GM19455 (cell line): Measurements from ENCODE around the gene IPO13.

Experiments
- ATAC-seq: cut with Tn5 transposase; IDR thresholded peaks from one replicate; pipeline ENCODE4 v1.9.1; 2021; ENCODE audit not compliant: unreplicated experiment

IPO13 gene

DNA sequence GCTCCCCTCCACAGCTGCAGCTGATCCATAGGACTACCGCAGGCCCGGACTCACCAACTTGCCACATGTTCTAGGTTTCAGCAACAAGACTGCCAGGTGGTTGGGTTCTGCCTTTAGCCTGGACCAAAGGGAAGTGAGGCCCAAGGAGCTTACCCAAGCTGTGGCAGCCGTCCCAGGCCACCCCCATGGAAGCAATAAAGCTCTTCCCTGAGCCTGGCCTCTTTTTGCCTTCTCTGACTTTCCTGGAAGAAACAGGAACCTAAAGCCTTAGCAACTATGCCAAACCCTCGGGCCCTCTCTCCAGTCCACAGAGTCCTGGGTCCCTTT lies 15.8 kb upstream of the IPO13 start:
- no peak for ATAC-seq

DNA sequence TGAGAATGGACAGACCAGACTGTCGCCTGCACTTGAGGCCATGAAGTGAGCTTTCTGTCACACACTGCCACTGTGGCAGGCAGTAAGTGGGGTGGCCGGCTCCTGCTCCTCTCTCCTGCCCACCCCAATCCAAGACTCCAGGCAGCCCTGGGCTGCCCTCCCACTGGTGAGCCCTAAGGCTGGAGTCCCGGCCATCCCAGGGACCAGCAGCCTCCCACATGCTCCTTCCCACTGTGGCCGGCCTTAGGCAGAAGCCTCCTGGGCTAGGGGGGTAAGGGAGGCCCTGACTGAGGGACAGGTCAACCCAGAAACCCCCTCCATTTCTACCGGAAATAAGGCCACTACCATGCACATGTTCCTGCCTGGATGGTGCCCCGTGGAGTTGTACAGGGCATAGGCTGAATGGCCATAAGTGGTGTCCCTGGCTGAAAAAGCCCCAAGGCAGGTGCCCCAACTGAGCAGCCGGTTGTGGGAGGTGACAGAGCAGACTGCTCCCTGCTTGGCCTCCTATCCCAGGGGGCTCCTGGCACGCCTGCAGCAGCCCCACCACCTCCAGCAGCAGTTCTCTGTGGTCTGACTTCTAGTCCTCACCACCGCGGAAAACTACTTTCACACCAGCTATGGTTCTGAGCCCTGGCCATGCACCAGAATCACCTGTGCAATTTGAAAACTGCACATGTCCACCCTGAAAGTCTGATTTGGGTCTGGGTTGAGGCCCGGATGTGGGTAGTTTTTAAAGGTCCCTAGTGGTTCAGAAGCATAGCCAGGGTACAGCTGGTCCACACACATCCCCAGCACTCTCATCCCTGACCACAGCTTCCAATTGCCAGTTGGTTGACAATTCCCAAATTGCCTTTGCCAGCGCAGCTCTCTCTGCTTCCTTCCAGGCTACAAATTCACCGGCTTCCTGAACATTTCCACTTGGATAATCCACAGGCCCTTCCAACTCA lies 14.8 kb upstream of the IPO13 start:
- no peak for ATAC-seq

DNA sequence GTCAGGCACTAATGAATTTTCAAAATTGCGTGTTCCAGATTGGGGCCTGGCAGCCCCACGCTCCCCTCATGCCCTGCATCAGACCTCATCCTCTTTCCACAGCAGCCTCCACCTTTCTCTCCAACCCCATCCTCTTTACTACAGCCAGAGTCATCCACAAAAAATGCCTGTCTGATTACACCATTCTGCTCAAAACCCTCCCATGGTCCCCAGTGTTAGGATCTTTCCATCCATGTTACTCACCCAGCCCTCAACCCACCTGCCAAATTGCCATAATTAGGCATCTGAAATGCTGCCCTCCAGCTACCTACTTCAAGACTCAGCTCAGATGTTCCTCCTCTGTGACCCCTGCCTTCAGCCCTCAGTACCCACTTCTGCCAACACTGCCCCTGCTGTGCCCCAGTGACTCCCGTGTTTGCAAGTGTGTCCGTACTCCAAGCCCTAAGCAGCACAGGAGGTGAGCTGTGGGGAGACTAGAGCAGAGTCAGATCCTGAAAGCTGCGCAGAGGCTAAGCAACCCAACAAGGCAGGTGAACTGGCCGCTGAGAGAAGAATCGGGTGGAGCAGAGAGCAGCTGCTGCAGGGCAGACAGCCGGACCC lies 13.9 kb upstream of the IPO13 start:
- no peak for ATAC-seq

DNA sequence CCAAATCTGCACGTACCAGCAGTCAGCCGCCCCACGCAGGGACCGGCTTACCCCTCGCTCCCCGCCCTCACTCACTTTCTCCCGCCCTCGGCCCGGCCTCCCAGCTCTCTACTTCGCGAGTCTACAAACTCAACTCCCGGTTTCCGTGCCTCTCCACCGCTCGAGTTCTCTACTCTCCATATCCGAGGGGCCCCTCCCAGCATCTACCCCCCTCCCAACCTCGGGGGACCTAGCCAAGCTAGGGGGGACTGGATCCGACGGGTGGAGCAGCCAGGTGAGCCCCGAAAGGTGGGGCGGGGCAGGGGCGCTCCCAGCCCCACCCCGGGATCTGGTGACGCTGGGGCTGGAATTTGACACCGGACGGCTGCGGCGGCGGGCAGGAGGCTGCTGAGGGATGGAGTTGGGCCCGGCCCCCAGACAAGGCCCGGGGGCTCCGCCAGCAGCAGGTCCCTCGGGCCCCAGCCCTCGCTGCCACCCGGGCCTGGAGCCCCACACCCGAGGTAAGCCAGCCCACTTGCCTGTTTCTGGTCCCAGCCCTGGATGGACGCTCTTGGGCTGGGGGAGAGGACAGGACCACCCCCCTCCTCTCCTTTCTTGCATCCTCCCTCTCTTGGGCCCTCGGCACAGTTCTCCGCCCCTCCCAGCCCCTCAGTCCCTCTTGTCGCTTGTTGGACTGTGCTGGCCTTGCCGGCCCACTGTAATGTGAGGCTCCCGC lies 13.2 kb upstream of the IPO13 start, which contains the start of gene ARTN:
ARTN (plus strand) TSS at position 416 of the 715 bp plus-strand sequence. CDS start 1,856 bp downstream, outside the sequence.
- ATAC-seq = no peak

DNA sequence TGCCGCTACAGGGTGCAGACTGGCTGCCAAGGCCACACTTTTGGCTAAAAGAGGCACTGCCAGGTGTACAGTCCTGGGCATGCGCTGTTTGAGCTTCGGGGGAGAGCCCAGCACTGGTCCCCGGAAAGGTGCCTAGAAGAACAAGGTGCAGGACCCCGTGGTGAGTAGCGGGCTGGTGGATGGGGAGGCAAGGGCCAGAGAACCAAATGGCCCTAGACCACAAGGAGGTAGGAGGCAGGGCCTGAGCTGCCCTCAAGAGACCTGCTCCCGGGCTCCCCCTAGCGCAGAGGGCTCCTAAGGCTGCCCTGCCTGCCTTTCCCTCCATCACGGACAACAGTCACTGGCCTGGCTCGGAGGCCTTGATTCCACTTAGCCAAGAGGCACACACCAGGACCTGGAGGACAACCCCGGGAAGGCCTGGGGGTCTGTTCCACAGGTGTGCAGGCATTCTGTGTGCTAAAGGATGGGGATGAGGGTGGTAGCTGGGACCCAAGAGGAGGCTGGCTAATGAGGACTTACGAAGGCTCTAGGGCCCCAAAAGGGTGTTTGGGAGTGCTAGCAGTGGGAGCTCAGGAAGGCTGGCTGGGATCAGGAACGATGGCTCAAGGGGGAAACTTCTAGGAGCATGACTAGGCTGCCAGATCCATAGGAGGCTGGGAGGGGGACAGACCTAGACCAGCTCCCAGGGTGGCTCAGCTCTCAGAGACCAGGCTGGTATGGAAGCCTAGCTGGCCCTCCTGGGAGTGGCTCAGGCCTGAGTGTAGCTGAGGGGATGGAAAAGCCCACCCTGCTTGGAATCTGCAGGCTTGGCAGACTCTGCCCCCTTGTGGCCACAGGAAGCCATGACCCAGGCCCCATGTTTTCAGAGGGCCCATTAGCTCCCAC lies 12.4 kb upstream of the IPO13 start:
- ATAC-seq = no peak

DNA sequence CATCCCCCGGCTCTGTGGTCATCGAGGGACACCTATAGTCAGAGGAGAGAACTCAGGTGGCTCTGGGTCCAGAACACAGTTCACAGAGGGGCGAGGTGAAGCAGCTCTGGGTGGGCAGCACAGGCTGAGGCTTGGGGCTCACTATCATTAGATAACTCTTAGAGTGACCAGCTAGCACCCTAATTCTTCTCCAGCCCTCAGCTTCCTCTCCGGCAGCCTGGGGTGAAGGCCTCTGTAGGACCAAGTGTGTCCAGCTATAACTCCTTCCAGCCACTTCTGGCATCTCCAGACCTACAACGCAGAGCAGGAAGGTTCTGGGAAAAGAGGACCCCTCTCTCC lies 11.8 kb upstream of the IPO13 start:
- no peak for ATAC-seq

DNA sequence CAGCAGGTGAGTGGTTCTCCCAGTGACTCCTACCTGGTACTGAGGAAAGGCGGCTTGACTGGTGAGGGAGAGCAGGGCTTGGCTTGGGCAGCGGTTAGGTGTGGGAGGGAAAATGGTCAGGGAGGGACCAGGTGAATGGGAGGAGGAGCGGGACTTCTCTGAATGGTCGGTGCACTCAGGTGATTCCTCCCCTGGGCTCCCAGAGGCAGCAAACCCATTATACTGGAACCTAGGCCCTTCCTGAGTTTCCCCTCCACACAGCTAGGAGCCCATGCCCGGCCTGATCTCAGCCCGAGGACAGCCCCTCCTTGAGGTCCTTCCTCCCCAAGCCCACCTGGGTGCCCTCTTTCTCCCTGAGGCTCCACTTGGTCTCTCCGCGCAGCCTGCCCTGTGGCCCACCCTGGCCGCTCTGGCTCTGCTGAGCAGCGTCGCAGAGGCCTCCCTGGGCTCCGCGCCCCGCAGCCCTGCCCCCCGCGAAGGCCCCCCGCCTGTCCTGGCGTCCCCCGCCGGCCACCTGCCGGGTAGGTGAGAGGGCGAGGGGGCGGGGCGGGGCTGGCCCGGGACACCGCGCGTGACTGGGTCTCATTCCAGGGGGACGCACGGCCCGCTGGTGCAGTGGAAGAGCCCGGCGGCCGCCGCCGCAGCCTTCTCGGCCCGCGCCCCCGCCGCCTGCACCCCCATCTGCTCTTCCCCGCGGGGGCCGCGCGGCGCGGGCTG lies 10.9 kb upstream of the IPO13 start:
- ATAC-seq = no peak

DNA sequence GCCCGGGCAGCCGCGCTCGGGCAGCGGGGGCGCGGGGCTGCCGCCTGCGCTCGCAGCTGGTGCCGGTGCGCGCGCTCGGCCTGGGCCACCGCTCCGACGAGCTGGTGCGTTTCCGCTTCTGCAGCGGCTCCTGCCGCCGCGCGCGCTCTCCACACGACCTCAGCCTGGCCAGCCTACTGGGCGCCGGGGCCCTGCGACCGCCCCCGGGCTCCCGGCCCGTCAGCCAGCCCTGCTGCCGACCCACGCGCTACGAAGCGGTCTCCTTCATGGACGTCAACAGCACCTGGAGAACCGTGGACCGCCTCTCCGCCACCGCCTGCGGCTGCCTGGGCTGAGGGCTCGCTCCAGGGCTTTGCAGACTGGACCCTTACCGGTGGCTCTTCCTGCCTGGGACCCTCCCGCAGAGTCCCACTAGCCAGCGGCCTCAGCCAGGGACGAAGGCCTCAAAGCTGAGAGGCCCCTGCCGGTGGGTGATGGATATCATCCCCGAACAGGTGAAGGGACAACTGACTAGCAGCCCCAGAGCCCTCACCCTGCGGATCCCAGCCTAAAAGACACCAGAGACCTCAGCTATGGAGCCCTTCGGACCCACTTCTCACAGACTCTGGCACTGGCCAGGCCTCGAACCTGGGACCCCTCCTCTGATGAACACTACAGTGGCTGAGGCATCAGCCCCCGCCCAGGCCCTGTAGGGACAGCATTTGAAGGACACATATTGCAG lies 10.2 kb upstream of the IPO13 start:
- no peak for ATAC-seq

DNA sequence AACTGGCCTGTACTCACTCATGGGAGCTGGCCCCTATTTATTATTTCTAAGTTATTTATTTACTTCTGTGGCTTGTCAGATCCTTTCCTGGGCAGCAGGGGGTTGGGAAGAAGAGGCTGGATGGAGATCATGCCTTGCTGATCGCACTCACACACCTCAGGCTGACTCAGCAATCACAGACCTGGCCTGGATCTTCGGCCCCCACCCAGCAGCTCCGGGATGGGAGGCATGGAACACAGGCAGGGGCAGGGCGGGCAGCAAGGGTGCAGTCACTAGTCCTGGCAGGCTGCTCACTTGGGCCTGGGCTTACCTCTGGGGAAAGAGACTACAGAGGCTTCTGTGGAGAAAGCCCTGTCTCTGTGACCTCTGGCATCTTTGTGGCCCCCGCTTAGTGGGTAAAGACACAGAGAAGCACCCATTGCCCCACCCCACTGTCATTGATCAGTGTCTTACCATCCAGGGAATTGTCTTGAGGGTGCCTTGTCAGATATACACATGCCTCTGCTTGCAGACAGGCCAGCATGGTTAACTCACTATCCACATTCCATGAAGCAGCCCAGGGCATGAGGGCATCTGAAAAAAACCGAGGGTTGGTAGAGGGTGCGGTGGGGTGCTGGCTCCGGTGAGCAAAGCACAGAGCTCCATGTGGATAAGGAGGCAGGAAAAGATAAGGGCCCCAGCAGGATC lies 9.4 kb upstream of the IPO13 start:
- no peak for ATAC-seq

DNA sequence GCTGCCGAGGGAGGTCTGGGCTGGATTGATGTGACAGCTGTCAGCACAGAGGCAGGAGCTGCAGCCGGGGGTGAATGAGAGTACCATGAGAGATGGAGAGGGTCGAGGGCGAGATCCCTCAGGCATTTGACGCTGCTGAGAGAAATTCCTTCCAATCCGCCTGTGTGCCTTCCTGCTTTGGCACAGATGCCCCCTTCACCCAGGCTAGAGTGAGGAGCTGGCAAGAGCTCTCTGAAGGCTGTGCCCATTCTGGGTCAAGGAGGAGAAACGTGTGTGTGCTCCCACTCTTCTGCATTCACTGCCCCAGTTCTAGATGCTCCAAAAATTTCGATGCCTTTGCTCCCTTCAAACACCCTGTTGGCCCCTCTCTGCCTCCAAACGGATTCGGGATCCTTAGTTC lies 8.4 kb upstream of the IPO13 start:
- ATAC-seq = no peak

DNA sequence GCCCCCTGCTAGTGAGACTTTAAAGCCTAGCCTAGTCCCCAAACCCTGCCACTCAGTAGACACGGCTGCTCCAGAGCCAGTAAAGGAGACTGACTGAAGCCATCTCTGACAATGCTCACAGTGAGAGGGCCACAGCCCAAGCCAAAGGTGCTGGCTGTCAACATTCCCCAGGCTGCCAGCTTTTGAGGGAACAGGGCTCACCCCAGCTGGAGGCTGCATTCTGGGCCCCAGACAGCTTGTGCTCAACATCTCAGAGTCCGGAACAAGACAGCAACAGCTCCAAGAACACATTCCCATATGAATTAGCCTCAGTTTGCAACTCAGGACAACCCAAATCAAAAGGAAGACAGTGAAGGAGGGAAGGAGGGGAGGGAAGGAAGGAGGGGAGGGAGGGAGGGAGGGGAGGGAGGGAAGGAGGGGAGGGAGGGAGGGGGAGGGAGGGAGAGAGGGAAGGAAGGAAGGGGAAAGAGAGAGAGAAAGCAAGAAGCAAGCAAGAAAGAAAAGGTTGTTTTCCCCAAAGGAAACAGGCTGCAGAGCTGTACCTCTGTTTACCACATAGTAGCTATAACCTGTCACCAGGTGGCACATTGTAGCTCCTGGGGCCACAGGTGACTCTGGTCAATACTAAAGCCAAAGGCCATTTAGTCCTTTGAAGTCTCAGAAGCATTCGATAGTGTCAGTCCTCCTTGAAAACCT lies 7.7 kb upstream of the IPO13 start:
- ATAC-seq = no peak

DNA sequence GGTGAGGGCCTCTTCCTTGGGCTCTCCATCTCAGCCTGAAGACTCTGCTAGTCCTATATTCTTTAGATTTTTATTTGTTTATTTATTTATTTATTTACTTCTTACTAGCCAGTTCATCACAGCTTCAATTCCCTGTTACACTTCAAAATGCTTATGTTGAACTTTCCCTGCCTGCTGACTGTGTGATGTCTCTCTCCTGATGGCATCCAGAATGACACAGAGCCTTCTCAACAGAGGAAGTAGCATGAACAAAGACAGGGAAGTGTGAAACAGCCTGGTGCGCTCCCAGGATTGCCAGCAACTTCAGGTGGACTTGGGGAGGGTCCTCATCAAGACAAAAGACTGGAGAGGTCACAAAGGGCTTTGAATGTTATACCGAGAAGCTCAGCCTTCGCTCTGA lies 4.3 kb upstream of the IPO13 start:
- no peak for ATAC-seq

DNA sequence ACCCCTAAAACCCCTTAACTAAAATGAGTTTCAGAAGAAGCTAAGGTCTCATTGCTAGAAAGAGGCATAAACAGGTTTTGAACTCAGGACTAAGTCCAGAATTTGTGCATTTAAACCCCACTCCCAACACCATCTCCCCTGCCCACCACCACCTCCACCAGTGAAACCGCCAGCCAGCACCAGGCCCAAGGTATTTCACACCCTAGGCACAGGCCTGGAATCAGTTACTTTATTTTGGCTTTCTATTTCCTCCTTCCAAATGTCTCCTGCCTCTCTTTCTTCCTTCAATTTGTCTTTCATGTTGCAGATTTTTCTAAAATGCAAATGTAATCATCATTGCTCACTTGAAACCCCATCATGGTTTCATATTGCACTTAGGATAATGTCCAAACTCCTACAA lies 1.9 kb upstream of the IPO13 start:
- no peak for ATAC-seq

DNA sequence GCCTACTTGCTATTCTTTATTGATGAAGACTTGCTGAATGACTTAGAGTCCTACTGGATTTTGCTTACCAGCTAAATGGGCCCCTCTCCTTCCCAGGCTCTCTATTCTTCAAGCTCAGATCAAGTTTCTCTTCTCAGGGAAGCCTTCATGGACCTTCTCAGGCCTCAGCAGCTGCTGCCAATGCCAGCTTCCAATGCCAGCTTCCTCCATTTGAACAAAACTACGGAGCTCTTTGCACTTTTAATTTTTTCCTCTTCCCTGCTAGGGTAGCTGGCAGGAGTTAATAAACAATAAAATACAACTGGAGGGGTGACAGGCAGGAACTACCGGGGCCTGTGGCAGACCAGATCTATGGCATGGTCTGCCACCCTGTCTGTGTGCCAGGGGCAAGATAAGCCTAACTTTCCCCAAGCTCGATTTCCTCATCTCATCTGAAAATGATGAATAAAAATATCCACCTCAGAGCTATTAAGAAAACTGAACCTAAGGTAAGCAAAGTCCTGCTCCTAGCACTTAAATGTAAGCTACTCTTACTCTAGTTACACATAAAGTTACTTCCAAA lies 995 bp upstream of the IPO13 start:
- ATAC-seq = no peak

DNA sequence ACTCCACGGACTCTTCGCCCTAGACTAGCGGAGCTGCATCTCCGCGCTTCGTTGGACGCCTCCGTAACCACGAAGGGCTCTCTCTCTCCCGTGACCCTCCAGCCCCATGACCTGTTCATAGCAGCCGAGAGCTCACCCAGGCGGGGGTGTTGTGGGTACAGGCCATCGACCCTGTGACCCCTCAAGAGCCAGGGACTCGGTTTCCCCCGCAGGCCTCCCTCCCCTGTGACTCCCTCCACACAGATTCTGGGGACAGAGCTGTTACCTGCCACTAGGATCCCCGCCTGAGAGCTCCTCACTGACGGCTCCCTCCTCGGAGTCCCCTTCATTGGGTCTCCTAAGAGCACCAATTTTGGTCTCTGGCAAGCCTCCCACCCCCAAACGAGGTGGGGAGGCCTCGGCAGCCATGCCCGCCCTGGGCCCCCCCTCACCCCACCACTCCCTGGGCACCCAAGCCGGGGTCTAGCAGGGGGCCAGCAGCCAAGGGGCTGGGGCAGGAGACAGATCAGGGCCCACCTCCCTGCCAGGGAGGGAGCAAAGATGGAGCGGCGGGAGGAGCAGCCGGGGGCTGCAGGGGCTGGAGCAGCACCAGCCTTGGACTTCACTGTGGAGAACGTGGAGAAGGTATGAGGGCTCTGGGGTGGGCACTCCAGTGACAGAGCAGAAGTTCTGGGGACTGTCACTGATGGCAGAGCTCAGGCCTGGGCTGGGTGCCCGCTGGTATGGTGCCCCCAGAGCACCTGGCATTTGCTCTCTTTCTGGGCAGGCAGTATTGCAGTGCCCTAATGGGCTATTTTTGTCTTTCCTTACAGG lies 517 bp downstream of the IPO13 start:
- peak; percentile 21 for ATAC-seq

DNA sequence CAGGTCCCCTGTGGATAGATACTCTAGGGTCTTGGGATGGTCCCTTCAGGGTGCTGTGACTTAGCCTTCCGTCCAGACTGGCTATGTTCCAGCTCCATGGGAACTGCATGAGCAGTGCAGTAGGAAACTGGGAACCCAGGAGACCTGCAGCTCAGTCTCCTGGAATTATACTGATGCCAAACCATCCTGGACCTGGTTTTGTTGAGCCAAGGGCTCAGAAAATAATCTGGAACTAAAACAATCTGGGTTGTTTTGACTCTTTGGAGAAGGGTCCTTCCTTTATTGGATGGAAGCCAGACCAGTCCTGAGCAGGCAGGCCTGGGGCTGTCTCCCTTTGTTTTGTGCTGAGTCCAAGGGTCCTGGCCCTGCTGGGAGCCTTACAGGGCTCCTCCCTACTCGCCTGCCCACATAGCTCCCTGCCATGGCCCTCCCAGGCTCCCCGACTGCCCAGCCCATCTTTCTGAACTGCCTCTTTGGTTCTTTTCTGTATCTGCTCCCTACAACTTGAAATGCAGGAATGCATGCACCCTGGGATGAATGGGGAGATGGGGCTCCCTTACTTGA lies 1.2 kb downstream of the IPO13 start:
- no peak for ATAC-seq

DNA sequence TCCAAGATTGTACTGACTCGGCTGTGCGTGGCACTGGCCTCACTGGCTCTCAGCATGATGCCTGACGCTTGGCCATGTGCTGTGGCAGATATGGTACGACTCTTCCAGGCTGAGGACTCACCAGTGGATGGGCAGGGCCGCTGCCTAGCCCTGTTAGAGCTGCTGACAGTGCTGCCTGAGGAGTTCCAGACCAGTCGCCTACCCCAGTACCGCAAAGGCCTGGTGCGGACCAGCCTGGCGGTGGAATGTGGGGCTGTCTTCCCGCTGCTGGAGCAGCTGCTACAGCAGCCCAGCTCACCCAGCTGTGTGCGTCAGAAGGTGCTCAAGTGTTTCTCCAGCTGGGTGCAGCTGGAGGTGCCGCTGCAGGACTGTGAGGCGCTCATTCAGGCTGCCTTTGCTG lies 2.9 kb downstream of the IPO13 start:
- no peak for ATAC-seq
